ENCODE results near the gene DTD2. TPM values are rescaled to one million over a fixed set of nuclear protein-coding genes. Genes with fewer than 3 reads are reported as not detected.
"Not testable (repeated sequence)": the region's sequence is repeated elsewhere in the genome, so short reads cannot be mapped to it uniquely, and the experiment has no call there.

Gene DTD2
- total RNA-seq, 1 donor from 2014 or later = 18.4 TPM

DNA sequence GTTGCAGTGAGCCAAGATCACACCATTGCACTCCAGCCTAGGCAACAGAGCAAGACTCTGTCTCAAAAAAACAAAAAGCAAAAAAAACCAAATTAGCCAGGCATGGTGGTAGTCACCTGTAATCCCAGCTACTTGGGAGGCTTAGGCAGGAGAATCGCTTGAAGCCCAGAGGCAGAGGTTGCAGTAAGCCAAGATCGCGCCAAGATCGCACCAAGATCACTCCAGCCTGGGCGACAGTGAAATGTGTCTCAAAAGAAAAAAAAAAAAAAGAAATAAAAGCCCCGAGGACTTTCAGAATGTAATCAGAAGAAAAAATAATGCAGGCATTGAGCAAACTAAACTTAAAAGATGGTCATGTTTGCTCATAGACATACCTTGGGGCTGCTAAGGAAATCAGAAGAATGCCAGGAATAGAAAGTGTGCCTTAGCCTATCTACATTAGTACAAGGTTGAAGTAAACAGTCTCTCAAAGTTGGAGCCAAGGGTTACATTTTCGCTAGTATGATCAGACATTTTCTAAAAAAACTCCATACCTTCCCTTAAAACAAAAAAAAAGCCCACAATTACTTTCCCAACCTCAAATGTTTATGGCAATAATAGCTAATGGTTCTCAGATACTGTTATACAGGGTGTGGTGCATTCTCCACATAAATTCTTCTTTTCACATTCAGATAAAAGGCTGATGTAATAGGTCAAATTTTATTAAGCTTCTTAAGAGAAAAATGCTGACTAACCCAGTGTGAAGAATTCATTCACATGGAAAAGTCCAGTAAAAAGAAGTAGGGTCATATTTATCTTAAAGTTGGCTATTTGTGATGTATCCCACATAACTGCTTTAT lies 15.8 kb downstream of the DTD2 start:
- no peak for DNase-seq

DNA sequence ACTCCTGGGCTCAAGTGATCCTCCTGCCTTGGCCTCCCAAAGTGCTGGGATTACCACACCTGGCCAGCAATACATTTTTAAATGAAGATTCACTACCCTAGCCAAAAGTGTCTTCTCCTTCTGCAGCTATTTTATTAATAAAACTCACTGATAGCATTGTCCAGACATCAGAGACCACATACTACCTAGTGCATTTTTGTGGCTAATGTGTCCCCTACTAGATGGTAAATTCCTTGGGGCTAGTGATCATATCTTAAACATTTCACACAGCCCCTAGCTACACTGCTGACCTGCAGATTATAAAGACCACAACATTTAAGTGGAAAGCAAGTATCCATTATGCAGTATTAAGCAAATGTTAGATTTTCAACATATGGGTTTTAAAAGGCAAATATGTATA lies 17.0 kb downstream of the DTD2 start:
- no peak for DNase-seq

DNA sequence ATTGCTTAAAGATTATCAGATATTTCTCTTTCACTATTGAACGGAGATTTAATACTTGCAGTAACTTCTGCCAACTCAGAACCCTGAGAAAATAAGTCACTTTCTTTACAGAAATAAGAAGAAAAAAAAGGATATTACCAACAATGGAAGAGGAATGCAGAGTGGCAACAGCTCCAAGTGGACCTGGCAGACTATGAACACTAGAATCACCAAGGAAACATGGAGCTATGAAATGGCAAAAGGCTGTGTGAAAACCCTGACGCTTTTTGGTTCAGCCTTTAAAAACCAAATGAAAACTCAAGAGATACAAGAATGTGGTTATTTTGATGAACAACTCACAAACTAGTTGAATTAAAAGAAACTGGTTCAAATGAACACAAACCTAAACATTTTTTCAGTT lies 17.7 kb downstream of the DTD2 start:
- no peak for DNase-seq

DNA sequence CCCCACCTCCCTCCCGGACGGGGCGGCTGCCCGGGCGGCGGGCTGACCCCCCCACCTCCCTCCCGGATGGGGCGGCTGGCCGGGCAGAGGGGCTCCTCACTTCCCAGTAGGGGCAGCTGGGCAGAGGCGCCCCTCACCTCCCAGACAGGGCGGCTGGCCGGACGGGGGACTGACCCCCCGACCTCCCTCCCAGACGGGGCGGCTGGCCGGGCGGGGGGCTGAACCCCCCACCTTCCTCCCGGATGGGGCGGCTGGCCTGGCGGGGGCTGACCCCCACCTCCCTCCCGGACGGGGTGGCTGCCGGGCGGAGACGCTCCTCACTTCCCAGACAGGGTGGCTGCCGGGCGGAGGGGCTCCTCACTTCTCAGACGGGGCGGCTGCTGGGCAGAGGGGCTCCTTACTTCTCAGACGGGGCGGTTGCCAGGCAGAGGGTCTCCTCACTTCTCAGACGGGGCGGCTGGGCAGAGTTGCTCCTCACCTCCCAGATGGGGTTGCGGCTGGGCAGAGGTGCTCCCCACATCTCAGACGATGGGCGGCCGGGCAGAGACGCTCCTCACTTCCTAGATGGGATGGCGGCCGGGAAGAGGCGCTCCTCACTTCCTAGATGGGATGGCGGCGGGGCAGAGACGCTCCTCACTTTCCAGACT lies 20.1 kb downstream of the DTD2 start:
- DNase-seq = not testable (repeated sequence)

DNA sequence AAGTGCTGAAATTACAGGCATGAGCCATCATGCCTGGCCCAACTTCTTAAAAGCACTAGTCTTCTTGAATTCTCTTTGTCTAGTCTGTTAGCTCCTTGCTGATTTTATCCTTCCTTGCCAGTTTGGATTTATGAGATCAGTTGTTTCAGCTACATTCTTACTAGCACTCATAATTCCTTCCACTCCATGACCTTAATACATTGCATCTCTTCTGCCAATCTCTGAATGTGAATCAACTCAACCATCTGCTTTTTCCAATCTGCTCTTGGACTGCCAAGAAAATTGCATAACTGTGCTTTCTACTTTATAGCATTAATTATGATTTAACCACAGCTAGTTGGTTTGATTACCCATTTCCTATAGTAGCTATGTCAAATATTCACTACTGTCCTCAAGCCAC lies 22.0 kb downstream of the DTD2 start:
- DNase-seq = no peak

DNA sequence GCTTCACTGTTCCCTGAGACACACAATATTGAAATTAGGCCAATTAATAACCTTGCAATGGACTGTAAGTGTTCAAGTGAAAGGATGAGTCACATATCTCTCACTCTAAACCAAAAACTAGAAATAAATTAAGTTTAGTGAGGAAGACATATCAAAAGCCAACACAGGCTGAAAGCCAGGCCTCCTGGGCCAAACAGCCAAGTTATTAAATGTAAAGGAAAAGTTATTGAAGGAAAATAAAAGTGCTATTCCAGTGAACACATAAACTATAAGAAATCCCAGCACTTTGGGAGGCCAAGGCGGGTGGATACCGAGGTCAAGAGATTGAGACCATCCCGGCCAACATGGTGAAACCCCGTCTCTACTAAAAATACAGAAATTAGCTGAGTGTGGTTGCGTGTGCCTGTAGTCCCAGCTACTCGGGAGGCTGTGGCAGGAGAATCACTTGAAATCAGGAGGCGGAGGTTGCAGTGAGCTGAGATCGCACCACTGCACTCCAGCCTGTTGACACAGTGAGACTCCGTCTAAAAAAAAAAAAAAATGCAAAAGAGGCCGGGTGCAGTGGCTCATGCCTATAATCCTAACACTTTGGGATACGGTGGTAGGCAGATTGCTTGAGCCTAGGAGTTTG lies 26.6 kb downstream of the DTD2 start:
- DNase-seq = no peak

DNA sequence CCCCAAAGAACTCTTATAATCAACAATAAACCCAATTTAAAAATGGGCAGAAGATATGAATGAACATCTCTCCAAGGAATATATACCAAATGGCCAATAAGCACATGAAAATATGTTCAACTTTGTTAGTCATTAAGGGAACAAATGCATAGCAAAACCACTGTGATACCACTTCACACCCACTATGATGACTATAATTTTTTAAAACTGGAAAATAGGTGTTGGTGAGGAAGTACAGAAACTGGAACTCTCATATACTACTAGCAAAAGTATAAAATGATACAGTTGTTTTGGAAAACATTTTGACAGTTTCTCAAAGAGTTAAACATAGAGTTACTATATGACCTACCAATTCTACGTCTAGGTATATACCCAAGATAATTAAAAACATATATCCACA lies 27.5 kb downstream of the DTD2 start:
- no peak for DNase-seq

DNA sequence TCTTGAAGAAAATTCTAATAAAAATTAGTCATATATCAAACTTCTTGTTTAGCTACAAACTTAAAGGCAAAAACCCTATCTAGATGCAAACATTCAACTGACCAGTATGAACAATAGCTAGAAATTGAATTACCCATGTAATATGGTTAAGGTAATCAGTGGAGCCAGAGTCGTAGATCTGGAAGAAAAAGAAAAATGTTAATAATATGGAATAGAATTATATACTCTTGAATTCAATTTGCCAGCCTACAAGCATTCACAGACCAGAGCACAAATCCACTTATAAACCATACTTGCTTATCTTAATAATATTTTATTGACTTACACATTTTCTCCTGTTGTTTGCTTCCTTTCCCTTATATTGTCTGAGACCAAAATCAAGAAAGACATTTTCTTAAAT lies 29.3 kb downstream of the DTD2 start:
- no peak for DNase-seq

DNA sequence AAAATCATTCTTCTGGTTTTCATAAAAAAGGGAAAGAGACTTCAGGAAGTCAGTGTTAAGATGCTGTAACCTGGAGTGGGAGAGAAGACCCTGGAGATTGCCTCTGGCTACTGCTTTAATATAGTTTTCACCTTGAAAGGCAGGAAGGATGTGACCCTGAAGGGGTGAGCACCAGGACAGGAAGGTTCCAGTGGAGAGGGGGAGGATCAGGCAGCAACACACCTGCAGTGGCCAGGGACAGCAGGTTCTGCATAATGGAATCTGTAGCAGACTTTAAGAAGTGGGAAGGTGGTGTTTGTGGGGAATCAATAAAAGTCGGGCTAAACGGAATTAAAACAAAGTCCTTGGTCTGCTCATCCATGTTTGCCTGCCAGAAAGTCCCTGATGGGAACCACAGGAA lies 30.6 kb downstream of the DTD2 start:
- no peak for DNase-seq

DNA sequence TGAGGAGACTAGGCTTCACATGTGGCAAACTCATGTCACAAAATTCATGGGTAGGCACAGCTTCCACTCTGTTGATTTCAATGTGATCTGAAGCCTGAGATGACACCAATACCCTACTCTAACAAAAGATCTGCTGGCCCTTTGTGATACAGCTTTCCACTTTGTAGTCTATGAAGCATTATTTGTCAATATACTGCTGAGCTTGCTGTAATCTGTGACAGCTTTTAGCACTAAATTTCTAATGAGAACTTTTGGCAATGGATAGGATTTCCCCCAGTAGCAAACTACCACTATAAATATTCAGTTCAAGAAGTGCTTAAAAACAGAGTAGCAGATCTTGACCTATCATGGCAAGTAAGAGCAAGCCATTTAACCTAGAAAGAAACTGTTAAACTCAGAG lies 31.4 kb downstream of the DTD2 start:
- DNase-seq = no peak

DNA sequence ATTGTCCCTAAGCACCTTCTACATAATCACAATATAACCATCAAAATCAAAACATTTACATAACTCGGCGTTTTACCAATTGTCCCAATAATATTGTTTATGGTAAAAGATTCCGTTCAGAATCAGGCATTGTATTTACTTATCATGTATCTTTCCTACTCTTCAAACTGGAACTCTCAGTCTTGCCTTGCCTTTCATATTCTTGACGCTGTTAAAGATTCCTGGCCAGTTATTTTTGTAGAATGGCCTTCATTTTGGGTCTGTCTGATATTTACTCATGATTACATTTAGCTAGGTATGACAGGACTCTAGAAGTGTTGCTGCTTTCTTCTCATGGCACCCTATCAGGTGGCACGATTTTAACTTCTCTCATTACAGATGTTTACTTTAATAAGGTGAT lies 36.1 kb downstream of the DTD2 start:
- DNase-seq = no peak

DNA sequence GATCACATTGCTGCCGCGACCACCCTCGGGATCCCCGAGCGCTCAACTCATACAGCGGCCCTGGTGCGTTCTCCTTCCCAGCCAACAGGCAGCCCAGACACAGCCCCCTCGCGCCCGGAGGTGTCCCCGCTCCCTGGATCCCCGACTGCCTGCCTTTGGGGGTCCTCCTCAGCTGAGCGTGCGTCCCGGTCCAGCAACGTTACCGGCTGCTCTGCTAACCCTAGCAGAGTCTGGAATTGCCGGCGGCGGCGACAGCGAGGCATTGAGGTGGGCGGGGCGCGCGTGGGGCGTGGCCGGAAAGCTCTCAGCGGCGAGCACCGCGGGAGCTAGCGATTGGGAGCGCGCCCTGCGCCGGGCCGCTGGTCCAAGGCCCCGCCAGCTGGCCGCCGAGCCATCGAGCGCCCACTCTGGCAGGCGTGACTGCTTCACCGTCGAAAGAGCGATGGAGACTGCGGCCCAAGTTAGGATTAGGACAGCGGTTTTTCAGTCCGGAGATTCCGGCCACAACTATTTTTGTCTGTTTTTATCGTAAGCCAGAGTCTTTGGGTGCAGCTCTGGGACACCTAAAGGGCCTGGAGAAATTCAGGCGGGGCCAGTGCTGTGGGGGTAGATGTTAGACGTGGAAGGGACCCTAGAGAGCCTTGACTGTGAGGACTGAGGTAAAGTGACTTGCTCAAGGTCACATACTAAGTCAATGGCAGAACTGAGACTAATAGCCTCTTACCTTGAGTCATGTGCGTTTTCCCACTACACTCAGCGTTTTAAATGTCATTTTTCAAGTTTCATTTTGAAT lies 36.8 kb downstream of the DTD2 start, which contains the start of gene HEATR5A:
Gene HEATR5A (minus strand): TSS at position 232 of the 793 bp plus-strand sequence. CDS start 17,575 bp downstream, outside the sequence.
- peak; percentile 97 for DNase-seq

DNA sequence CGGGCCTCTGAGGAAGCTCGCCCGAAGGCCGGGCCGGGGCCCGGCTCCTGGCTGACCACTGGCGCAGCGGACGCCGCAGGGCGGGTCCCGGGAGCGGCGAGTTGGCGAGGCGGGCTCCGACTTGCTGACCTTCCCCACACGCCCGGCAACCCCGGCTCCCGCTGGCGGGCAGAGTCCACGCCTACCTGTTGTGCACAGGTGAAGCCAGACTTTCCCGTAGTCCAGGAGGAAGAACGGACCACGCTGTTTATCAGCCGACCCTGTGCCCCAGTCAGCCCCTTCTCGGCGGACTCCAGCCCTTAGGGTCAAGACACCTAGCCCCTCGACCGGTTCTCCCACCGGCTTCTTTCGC lies 37.4 kb downstream of the DTD2 start:
- DNase-seq = peak; percentile 66

DNA sequence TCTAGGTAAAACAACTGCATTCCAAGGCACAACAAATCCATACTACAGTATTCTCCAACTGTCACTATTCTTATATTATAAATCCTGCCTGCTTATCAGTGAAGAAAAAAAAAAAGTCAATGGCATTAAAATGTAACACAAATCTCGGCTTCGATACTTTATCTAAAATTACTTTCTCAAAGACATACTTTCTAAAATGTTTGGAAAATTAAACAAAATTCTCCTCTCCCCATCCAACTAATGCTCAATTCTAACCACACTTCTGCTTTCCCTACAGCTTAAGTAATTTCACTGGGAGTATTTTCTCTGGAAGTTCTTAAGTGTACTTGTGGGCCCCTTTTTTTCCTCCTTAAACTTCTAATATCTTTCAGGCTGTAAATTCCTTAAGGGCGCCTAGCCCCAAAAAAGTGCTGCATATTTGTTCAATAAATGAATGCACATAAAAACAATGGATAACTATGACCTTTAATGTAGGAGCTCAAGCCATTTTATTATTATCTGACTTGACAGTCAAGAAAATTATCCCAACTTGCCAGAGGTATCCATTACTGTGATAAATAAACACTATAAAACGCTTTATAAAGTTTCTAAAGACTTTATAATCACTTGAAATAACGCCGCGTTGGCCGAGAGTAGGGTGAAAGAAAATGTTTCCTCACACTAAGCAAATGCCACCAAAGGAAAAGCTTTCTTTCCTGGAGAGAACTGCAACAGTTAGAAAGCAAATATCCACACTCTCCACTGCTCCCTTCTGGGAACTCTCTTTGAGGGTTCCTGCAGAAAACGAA lies 37.9 kb downstream of the DTD2 start:
- peak; percentile 12 for DNase-seq

DNA sequence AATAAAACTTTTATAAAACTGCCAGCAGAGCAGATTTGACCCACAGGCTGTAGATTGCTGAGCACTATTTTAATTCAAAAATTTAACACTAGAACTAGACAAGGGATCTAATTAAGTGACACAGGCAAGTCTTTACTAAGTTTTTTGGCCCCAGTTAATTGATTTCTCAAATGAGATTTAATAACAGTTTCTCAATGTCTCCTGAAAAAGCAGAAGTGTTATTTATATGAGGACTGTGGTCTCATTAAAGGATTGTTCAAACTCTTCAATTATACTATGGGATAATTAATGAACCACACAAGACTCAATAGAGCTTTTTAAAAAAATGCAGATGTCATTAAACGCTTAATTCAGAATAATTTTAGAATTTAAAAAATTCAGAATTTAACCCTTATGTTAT lies 38.9 kb downstream of the DTD2 start:
- no peak for DNase-seq

DNA sequence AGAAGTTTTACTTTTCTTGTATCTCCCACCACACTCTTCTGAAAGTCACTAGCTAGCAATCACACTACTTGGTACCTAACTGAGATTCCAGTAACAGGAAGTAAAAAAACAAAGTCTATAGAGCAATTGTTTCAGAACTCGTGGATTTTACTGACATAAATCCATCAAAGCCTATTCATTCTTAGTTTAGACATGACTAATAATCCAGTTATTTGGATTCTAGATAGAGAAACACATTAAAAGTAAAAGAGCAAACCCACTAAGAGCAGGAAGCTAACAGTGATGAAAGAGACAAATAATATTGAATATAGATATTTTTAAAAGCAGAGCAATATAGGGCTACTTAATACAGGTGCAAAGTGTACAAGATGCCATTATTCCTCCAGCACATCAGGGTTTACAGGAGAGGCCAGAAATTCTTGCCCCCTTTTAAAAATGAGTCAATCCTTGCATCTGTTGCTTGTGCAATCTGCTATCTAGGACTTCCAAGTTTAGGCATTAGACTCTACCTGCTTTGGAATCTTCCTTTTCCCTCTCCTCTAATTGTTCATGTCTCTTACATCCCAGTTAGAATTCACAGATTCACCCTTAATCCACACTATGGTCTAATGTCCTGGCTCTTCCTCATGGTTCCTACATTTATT lies 43.0 kb downstream of the DTD2 start:
- DNase-seq = peak; percentile 67

DNA sequence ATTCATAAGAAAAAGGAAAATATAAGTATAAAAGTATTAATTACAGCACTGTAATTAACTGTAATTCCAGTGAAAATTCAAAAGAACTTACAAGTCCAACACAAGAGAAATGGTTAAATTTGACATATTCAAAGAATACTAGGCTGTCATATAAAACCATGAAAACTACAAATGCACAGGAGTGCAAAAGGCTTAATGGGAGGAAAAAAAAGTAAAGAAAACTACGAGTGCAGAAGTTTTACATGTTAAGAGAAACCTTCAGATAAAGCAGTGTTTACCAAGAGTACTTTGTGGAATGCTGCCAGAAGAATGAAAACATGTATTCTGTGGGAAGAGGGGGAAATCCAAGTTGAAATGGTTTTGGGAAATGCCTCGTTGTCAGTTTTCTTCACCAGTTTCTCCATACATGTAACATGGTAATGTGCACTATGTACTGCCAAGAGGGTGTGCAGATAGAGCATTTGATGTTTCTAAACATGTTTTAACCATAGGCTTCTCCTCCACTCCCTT lies 46.0 kb downstream of the DTD2 start:
- DNase-seq = peak; percentile 25

DNA sequence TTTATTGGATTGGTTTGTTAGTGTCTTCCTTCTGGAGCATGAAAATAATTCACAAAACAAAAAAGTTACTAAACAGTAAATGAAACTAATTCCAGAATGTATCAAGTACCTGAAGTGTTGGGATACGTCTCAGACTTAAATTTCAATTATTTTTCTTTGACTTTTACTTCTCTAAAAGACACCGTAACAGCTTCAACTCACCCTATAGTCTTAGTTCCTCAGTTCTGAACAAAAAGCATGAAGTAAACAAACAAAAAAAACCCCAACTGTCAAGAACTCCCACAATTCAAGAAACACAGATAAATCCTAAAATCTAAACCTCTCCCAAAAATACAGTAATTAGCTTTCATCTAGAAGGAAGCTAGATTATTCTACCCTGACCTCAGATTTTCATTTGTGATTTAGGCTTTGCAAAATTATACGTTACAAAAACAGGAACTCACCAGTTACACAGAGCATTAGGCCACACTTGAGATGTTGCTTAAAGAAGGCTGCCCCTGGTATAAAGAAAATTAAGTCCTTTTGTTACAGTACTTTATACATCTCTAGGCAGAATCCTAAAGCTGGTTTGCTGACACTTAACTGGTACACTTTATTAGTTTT lies 47.2 kb downstream of the DTD2 start:
- DNase-seq = no peak

DNA sequence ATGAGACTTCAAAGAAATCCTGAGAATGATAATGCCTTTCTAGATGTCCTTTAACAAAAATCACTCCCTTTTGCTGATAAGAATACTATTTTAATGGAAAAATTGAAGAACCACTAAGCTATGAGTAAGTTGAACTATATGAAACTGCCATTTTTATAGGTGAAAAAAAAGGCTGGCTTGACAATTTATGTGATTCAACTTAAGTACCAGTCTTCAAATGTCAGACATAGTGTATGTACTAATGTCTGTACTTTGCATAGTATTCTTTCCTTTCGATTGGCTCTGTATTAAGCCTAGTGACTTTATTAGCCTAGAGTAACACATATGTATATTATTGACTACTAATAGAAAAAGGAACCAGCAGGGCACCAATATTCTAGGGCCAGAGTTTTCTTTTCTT lies 48.9 kb downstream of the DTD2 start:
- no peak for DNase-seq

DNA sequence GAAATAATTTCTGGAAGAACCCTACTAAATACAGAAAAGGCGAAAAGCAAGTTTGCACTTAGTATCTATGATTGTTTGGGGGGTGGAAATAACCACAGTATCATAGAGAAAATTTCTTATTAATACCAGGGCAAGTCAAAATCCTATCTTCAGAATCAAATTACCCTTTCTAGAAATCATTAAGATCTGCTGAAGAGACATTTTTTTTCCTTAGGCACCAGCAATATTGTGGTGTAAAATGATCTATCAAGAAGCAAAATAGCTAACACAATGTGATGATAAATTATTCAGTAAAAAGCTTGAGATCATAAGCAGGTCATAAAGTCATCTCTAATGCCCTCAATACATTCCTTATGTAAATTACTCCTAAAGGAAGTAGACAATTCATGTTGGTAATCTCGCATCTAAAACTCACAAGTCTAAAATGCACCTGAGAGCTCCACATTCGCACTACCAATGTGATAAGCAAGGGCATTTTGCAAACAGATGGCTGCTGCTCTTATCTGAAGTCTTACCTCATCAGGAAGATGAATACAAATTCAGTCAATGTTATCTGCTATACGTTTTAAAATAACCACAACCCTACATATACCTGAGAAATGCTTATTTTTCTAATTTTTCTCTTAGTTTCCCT lies 51.6 kb downstream of the DTD2 start:
- no peak for DNase-seq

DNA sequence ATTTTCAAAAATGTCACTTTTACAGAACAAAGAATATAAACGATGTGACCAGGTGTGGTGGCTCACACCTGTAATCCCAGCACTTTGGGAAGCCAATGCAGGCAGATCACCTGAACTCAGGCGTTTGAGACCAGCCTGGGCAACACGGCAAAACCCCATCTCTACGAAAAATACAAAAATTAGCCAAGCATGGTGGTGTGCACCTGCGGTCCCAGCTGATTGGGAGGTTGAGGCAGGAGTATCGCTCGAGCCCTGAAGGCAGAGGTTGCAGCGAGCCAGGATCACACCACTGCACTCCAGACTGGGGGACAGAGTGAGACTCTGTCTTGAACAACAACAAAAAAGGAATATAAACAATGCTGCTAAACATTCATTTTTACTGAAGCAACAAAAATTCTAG lies 52.2 kb downstream of the DTD2 start:
- no peak for DNase-seq

All from dermis blood vessel endothelial cell (primary cell).